Measurements from ENCODE around the gene PCSK7.
"Not testable (repeated sequence)": the region's sequence is repeated elsewhere in the genome, so short reads cannot be mapped to it uniquely, and the experiment has no call there.

Gene PCSK7

DNA sequence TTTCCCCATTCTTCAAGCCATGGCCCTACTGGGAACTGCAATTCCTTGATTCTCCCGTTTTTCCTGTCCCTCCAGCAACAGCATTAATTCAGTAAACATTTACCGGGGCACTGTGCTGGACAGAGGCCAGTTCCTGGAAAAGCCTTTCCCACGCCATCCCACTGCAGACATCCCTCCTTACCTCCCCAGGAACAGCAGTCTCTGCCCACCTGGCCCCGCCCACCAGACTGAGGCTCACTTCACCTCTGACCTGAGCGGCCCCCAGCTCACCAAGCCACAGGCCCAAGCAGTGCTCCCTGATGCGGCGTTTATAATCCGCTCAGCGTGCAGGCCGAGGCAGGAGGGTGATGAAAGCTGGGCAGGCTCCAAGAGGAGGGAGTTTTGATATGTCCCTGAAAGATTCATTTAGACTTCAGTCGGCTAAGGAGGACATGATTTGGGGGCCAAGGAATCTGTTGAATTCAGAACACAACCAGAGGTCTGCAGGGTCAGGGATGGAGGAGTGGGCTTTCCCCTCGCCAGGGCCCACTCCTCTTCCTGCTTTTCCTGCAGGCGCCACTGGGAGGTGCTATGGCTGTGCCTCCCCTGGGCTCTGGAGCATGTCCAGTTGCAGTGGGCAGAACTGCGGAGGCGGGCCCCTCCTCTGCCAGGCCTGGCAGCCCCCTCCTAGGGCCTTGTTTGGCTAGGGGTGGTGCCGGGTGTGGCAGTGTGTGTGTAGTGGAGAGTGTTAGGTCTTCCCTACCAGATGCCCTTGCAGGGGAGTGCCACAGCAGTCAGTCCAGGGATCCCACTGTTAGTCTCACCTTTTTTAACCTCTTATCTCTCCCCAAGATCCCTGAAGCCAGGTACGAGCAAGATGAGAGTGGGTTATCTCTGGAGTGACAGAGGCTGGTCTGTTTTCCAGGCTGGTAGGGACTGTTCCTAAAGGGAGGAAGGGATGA lies 34.1 kb downstream of the PCSK7 start:
- DNase-seq, result no peak

- no peak for DNase-seq
These were observed 34.9 kb downstream of the PCSK7 start for GRCh38 chr11:117197006-117197405.

GRCh38 chr11:117195761-117196160 lies 36.1 kb downstream of the PCSK7 start:
- no peak for DNase-seq

- no peak for DNase-seq
These were observed 36.6 kb downstream of the PCSK7 start for GRCh38 chr11:117195258-117195657.

DNA sequence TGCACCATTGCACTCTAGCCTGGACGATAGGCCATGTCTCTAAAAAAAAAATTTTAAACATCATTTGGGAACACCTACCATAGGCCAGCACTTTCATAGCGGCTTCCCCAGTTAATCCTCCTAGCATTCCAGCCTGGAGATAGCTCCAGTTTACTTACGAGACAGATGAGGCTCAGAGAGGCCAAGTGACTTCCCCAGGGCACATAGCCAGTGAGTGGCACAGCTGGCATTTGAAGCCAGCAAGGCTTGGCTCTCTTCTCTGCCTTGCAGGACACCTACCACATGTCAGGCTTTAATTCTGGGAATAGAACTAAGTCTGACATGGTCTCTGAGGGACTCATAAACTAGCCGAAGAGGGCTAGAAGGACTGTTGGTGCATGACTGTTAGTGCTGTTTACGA lies 37.6 kb downstream of the PCSK7 start:
- DNase-seq, result no peak

- no peak for DNase-seq
These were observed 38.5 kb downstream of the PCSK7 start for GRCh38 chr11:117193130-117194020.

DNA sequence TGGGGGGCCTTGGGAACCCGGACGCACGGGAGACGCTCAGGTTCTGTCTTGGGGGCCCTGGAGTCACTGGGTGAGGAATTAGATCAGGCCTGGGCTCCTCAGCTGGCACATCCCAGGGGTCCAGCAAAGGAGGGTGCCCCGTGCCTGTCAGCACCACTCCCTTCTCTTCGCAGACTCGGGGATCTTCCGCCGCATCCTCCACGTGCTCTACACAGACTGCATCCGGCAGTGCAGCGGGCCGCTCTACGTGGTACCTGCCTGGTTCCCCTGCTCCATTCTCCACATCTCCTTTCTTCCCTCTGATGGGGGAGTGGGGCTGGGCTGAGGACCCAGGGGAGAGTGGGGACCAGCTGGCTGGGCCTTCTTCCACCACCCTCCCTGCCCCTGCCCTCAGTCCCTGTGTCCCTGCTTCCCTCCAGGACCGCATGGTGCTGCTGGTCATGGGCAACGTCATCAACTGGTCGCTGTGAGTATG lies 39.4 kb downstream of the PCSK7 start:
- no peak for DNase-seq

GRCh38 chr11:117191680-117192400 lies 40.0 kb downstream of the PCSK7 start:
- no peak for DNase-seq

DNA sequence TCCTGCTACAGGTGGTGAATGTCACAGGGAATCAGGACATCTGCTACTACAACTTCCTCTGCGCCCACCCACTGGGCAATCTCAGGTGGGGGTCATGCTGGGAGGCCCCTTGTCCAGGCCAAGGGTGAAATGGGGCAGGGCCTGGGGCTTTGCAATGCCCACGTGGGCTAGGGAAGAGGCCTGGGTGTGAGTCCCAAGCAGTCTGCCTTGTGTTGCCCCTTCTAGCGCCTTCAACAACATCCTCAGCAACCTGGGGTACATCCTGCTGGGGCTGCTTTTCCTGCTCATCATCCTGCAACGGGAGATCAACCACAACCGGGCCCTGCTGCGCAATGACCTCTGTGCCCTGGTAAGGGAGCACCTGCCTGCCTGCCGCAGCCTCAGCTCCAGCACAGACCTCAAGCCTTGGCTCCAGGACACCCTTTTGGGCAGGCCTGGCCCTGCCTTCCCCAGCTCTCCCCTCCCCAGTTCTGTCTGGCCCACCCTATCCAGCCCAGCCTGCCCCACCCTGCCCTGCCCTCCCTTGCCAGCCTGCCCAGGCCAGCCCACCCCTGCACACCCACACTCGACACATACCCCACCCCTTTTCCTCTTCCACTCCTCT lies 41.8 kb downstream of the PCSK7 start:
- DNase-seq, result no peak

- no peak for DNase-seq
These were observed 42.5 kb downstream of the PCSK7 start for GRCh38 chr11:117189191-117189940.

- no peak for DNase-seq
These were observed 43.2 kb downstream of the PCSK7 start for GRCh38 chr11:117188620-117189081.

DNA sequence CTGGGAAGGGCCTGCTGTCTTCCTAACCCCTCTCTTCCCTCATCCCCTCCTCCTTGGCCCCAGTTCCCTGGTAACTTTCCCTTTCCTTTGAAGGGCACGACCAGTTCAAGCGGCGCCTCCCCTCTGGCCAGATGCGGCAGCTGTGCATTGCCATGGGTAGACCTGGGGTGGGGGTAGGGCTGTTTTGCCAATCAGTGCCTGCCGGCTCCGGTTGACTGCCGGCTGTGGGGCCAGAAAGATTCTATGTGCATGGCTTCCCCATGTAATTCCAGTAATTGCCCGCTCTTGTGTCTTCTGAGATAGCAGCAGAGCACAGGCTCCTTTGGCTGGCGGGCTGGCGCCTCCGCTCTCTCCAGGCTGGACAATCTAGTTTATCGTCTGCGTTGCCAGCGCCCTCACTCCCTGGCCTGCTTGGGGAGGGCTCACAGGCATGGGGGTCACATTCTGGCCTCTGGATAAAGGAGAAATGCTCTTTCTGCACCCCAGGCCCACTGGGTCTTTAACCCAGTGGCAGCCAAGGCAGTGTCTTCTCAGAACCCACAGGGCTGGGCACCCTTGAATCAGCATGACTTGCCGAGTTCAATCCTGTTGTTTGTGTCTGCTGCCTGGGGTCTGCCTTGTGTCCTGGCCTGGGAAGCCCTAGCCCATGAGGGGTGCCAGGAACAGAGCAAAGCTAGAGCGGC lies 43.9 kb downstream of the PCSK7 start:
- DNase-seq, result no peak

DNA sequence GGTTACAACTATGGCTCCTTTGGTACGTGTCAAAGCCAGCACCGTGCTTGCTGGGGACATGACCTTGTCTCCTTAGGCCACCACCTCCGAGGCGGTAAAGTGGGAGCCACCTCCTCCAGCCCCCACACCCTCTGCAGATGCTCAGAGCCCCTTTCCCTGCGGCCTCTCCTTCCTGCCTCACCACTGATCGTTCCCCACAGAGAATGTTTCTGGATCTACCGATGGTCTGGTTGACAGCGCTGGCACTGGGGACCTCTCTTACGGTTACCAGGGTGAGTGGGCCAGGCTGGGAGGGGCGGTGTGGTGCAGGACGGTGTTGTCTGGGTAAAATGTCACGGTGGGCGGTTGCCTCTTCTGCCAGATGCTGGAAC lies 44.5 kb downstream of the PCSK7 start:
- DNase-seq, result no peak

- DNase-seq, result no peak
These were observed 44.9 kb downstream of the PCSK7 start for GRCh38 chr11:117187007-117187406.

DNA sequence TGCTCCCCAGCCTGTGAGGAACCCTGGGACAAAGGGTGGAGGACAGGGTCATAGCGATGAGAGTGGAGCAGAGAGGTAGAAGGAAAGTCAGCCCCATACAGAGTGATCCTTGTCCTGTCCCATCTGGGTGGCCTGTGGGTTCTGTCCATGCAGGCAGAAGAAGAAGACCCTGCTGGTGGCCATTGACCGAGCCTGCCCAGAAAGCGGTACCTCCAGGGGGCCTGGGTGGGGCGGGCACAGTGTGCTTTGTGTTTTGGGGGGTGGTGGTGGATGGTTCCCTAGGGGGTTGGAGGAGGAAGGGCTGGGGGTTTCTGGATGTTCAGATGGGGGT lies 45.5 kb downstream of the PCSK7 start:
- no peak for DNase-seq

GRCh38 chr11:117185736-117186430 lies 46.0 kb downstream of the PCSK7 start:
- DNase-seq, result no peak

DNA sequence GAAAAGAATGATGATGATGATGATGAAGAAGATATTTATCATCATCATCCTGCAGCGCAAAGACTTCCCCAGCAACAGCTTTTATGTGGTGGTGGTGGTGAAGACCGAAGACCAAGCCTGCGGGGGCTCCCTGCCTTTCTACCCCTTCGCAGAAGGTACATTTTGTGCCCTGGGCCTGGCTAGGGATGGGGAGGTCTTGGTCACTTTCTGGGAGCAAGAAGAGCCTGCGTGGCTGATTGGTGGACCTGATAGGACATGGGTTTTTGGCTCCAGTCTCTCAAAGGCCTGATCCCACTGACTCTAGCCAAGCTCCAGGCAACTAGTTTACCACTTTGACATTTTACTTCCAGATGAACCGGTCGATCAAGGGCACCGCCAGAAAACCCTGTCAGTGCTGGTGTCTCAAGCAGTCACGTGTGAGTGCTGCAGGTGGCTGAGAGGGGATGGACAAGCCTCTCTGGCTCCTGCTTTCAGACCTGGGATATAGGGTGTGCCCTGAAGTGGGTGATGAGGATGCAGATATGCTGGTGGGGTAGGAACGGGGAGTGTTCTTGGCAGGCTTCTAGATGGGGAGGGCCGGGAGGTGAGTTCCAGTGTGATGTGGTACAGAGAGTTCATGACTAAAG lies 48.0 kb downstream of the PCSK7 start:
- DNase-seq, result no peak

DNA sequence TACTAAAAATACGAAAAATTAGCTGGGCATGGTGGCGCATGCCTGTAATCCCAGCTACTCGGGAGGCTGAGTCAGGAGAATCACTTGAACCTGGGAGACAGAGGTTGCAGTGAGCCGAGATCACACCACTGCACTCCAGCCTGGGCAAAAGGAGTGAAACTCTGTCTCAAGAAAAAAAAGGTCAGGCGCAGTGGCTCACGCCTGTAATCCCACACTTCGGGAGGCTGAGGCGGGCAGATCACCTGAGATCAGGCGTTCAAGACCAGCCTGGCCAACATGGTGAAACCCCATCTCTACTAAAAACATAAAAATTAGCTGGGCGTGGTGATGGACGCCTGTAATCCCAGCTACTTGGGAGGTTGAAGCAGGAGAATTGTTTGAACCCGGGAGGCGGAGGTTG lies 48.7 kb downstream of the PCSK7 start:
- not testable (repeated sequence) for DNase-seq

DNA sequence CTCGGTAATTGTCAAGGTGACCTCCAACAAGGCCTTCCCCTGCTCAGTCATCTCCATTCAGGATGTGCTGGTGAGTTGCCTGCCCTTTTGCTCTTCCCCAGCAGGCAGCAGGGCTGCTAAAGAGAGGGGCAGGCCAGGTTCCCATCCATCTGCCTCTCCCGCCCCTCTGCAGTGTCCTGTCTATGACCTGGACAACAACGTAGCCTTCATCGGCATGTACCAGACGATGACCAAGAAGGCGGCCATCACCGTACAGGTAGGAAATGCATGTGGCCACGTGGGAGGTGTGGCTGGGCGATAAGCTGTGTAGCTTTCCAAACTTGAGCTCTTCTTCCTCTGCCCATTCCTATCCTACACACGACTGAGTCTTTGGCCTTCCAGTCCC lies 49.3 kb downstream of the PCSK7 start:
- no peak for DNase-seq
